ENCODE data around the gene CFAP61.

CFAP61 gene

DNA sequence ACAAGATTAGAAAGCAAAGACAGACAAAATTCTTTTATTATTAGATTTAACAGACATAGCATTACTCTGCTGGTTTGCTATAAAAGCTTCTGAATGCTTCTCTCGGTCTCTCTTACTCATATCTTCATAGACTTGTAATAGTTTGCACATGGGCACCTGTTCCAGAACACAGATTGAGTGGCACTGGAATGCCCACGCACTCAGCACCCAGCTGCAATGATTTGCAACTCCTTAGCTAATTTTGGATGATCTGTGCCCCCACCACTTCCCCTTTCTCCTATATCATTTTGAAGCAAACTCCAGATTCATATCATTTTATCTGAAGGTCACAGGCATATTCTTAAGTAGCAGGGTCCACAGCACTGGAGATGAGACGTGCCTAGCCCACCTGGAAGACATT is 148.8 kb downstream of the CFAP61 start:
- no peaks in the 10 kb centered on the region for H3K9me3 ChIP-seq (ENCODE audit: control insufficient read depth, low read length)
- WGBS, 2 experiments (ENCODE audit: insufficient coverage in 2 of 2) = 94 to 95% methylated on average over 2 to 3 of the region's 3 CpGs
- H3K36me3 ChIP-seq (ENCODE audit: control insufficient read depth, insufficient read depth, low read length) = no peaks in the 10 kb centered on the region
- no peaks in the 10 kb centered on the region for H3K4me1 ChIP-seq (ENCODE audit: control insufficient read depth, insufficient read depth, low read length, poor library complexity, severe bottlenecking)
- no peak overlapping the region for H3K27ac ChIP-seq (ENCODE audit: low read depth, low read length, severe bottlenecking)
- H3K4me3 ChIP-seq (ENCODE audit: extremely low read depth, insufficient read depth, low read length, poor library complexity, severe bottlenecking) = no peak overlapping the region

- Histone ChIP-seq H3K27ac (ENCODE audit: low read depth, low read length, severe bottlenecking) (no peak overlapping the region), H3K4me1 (ENCODE audit: control insufficient read depth, insufficient read depth, low read length, poor library complexity, severe bottlenecking) (no peaks in the 10 kb centered on the region), H3K4me3 (ENCODE audit: extremely low read depth, insufficient read depth, low read length, poor library complexity, severe bottlenecking) (no peak overlapping the region), H3K9me3 (ENCODE audit: control insufficient read depth, low read length) (no peaks in the 10 kb centered on the region), H3K36me3 (ENCODE audit: control insufficient read depth, insufficient read depth, low read length) (no peaks in the 10 kb centered on the region)
- 82 to 92% methylated on average over 4 to 5 of the region's 7 CpGs for WGBS, 2 experiments (ENCODE audit: insufficient coverage in 2 of 2)
These were observed 149.3 kb downstream of the CFAP61 start for GRCh38 chr20:20201639-20202038.

- H3K27ac ChIP-seq (ENCODE audit: low read depth, low read length, severe bottlenecking) = no peak overlapping the region
- 93 to 95% methylated on average over 7 of the region's 8 CpGs for WGBS, 2 experiments (ENCODE audit: insufficient coverage in 2 of 2)
- no peaks in the 10 kb centered on the region for H3K4me1 ChIP-seq (ENCODE audit: control insufficient read depth, insufficient read depth, low read length, poor library complexity, severe bottlenecking)
- no peak overlapping the region for H3K4me3 ChIP-seq (ENCODE audit: extremely low read depth, insufficient read depth, low read length, poor library complexity, severe bottlenecking)
- H3K36me3 ChIP-seq (ENCODE audit: control insufficient read depth, insufficient read depth, low read length) = no peaks in the 10 kb centered on the region
- no peaks in the 10 kb centered on the region for H3K9me3 ChIP-seq (ENCODE audit: control insufficient read depth, low read length)
These were observed 150.4 kb downstream of the CFAP61 start for GRCh38 chr20:20202768-20203167.

DNA sequence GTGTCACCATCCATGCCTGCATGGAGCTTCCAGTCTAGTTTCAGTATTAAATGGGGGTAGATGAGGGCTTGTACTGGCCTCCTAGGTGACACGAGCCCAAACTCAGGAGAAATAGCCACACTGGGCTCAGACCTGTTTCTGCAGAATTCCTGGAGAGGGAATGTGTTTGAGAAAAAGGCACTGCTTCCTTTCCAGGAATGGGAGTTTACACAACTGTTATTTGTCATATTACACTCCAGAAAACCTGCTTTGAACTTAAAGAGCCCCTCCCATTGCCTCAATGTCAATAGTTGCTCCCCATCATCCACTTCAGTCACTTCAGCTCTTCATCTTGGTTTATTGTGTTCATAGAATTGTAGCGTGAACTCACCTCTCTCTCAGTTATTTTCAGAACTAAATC is 151.5 kb downstream of the CFAP61 start:
- H3K4me1 ChIP-seq (ENCODE audit: control insufficient read depth, insufficient read depth, low read length, poor library complexity, severe bottlenecking) = no peaks in the 10 kb centered on the region
- 100% methylated on average over 1 of the region's 2 CpGs; no CpG with 5 or more reads in 1 of the 2 experiments for WGBS, 2 experiments (ENCODE audit: insufficient coverage in 2 of 2)
- no peak overlapping the region for H3K27ac ChIP-seq (ENCODE audit: low read depth, low read length, severe bottlenecking)
- no peak overlapping the region for H3K4me3 ChIP-seq (ENCODE audit: extremely low read depth, insufficient read depth, low read length, poor library complexity, severe bottlenecking)
- H3K9me3 ChIP-seq (ENCODE audit: control insufficient read depth, low read length) = no peaks in the 10 kb centered on the region
- no peaks in the 10 kb centered on the region for H3K36me3 ChIP-seq (ENCODE audit: control insufficient read depth, insufficient read depth, low read length)

DNA sequence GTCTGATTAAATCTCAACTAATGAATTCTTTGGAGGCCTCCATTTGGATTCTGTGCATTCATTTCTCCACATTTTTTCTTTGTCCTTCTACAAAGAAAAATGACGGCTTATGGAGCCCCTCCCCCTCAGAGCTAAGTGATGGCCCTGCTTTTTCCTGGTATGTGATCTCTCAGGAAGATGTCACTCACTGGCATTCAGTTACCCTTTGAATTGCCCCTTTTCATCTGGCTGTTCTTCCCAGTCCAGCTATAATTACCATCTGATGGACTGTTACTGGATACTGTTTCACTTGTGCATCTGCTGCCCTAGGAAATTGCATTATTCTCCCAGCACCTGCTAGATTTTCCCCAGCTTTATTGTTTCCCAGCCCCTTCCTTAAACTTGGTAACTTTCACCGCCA is 151.9 kb downstream of the CFAP61 start:
- WGBS, 2 experiments (ENCODE audit: insufficient coverage in 2 of 2) = 67 to 80% methylated on average over 1 of the region's 2 CpGs
- Histone ChIP-seq H3K27ac (ENCODE audit: low read depth, low read length, severe bottlenecking) (no peak overlapping the region), H3K9me3 (ENCODE audit: control insufficient read depth, low read length) (no peaks in the 10 kb centered on the region), H3K4me1 (ENCODE audit: control insufficient read depth, insufficient read depth, low read length, poor library complexity, severe bottlenecking) (no peaks in the 10 kb centered on the region), H3K36me3 (ENCODE audit: control insufficient read depth, insufficient read depth, low read length) (no peaks in the 10 kb centered on the region), H3K4me3 (ENCODE audit: extremely low read depth, insufficient read depth, low read length, poor library complexity, severe bottlenecking) (no peak overlapping the region)

- 83 to 87% methylated on average over 2 of the region's 2 CpGs for WGBS, 2 experiments (ENCODE audit: insufficient coverage in 2 of 2)
These were observed 153.0 kb downstream of the CFAP61 start for GRCh38 chr20:20205141-20205861.

GRCh38 chr20:20205862-20206236 is 153.5 kb downstream of the CFAP61 start:
- Histone ChIP-seq H3K27ac (ENCODE audit: low read depth, low read length, severe bottlenecking) (no peak overlapping the region), H3K36me3 (ENCODE audit: control insufficient read depth, insufficient read depth, low read length) (no peaks in the 10 kb centered on the region), H3K4me1 (ENCODE audit: control insufficient read depth, insufficient read depth, low read length, poor library complexity, severe bottlenecking) (peaks cover 5% of the 10 kb centered on the region), H3K4me3 (ENCODE audit: extremely low read depth, insufficient read depth, low read length, poor library complexity, severe bottlenecking) (no peak overlapping the region), H3K9me3 (ENCODE audit: control insufficient read depth, low read length) (no peaks in the 10 kb centered on the region)
- 100% methylated on average over 1 of the region's 1 CpG for WGBS, 2 experiments (ENCODE audit: insufficient coverage in 2 of 2)

More at GRCh38 chr20:20205141-20205861, 153.0 kb downstream of the CFAP61 start:
- Histone ChIP-seq H3K4me1 (ENCODE audit: control insufficient read depth, insufficient read depth, low read length, poor library complexity, severe bottlenecking) (peaks cover 5% of the 10 kb centered on the region), H3K27ac (ENCODE audit: low read depth, low read length, severe bottlenecking) (no peak overlapping the region), H3K36me3 (ENCODE audit: control insufficient read depth, insufficient read depth, low read length) (no peaks in the 10 kb centered on the region), H3K4me3 (ENCODE audit: extremely low read depth, insufficient read depth, low read length, poor library complexity, severe bottlenecking) (no peak overlapping the region), H3K9me3 (ENCODE audit: control insufficient read depth, low read length) (no peaks in the 10 kb centered on the region)

GRCh38 chr20:20206788-20207187 is 154.5 kb downstream of the CFAP61 start:
- no peaks in the 10 kb centered on the region for H3K9me3 ChIP-seq (ENCODE audit: control insufficient read depth, low read length)
- no peaks in the 10 kb centered on the region for H3K36me3 ChIP-seq (ENCODE audit: control insufficient read depth, insufficient read depth, low read length)
- no peak overlapping the region for H3K27ac ChIP-seq (ENCODE audit: low read depth, low read length, severe bottlenecking)
- WGBS, 2 experiments (ENCODE audit: insufficient coverage in 2 of 2) = 83% methylated on average over 1 of the region's 1 CpG; no CpG with 5 or more reads in 1 of the 2 experiments
- peaks cover 5% of the 10 kb centered on the region for H3K4me1 ChIP-seq (ENCODE audit: control insufficient read depth, insufficient read depth, low read length, poor library complexity, severe bottlenecking)
- H3K4me3 ChIP-seq (ENCODE audit: extremely low read depth, insufficient read depth, low read length, poor library complexity, severe bottlenecking) = no peak overlapping the region

DNA sequence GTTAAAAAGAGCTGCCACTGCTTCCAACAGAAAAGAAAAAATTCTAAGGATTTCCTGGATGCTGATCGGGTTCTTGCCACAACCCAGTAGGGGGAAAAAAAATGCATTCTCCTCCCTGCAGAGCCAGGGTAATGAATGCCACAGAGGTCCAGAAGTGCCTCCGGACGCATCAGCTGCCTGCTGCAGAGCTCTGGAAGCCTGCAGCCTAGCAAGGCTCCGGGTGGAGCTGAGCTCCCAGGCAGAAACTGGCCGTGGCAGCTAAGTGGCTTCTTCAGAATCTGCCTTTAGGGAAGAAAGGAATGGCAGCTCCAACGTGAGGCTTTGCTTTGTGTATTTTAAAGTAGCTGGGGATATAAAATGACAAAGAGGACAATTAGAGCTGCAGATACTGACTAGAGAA is 155.0 kb downstream of the CFAP61 start:
- Histone ChIP-seq H3K4me1 (ENCODE audit: control insufficient read depth, insufficient read depth, low read length, poor library complexity, severe bottlenecking) (peaks cover 5% of the 10 kb centered on the region), H3K9me3 (ENCODE audit: control insufficient read depth, low read length) (no peaks in the 10 kb centered on the region), H3K36me3 (ENCODE audit: control insufficient read depth, insufficient read depth, low read length) (no peaks in the 10 kb centered on the region), H3K27ac (ENCODE audit: low read depth, low read length, severe bottlenecking) (no peak overlapping the region), H3K4me3 (ENCODE audit: extremely low read depth, insufficient read depth, low read length, poor library complexity, severe bottlenecking) (no peak overlapping the region)
- 12 to 23% methylated on average over 5 of the region's 6 CpGs for WGBS, 2 experiments (ENCODE audit: insufficient coverage in 2 of 2)

- Histone ChIP-seq H3K27ac (ENCODE audit: low read depth, low read length, severe bottlenecking) (no peak overlapping the region), H3K4me3 (ENCODE audit: extremely low read depth, insufficient read depth, low read length, poor library complexity, severe bottlenecking) (no peak overlapping the region), H3K36me3 (ENCODE audit: control insufficient read depth, insufficient read depth, low read length) (no peaks in the 10 kb centered on the region), H3K9me3 (ENCODE audit: control insufficient read depth, low read length) (no peaks in the 10 kb centered on the region), H3K4me1 (ENCODE audit: control insufficient read depth, insufficient read depth, low read length, poor library complexity, severe bottlenecking) (peaks cover 5% of the 10 kb centered on the region)
- 87 to 100% methylated on average over 3 to 4 of the region's 7 CpGs for WGBS, 2 experiments (ENCODE audit: insufficient coverage in 2 of 2)
These were observed 155.5 kb downstream of the CFAP61 start for GRCh38 chr20:20207872-20208271.

DNA sequence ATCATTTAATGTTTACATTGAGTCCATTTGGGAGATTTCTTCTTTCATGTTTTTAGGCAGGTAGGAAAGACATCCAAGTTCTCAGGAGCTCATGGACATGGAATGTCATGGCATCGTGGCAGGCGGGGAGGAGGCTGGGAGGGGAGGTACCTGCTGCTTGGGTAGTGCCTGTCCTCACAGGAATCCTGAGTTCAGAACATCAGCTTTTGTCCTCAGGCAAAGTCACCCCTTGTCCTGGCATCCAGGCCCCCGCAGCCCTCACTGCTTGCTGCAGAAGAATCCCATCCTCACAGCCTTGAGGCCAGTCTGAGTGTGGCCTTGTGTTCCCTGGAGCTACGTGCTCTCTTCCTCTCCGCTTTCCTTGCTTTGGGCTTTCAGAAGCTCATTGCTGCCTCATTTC is 157.4 kb downstream of the CFAP61 start:
- H3K27ac ChIP-seq (ENCODE audit: low read depth, low read length, severe bottlenecking) = peak overlapping the region; percentile 63
- H3K4me3 ChIP-seq (ENCODE audit: extremely low read depth, insufficient read depth, low read length, poor library complexity, severe bottlenecking) = no peak overlapping the region
- H3K36me3 ChIP-seq (ENCODE audit: control insufficient read depth, insufficient read depth, low read length) = no peaks in the 10 kb centered on the region
- no peaks in the 10 kb centered on the region for H3K9me3 ChIP-seq (ENCODE audit: control insufficient read depth, low read length)
- WGBS, 2 experiments (ENCODE audit: insufficient coverage in 2 of 2) = 85 to 93% methylated on average over 5 of the region's 5 CpGs
- H3K4me1 ChIP-seq (ENCODE audit: control insufficient read depth, insufficient read depth, low read length, poor library complexity, severe bottlenecking) = peaks cover 5% of the 10 kb centered on the region

Measured in mesodermal cell (in vitro differentiated cells).